ENCODE measurements around the gene PTRH1.

Gene PTRH1

DNA sequence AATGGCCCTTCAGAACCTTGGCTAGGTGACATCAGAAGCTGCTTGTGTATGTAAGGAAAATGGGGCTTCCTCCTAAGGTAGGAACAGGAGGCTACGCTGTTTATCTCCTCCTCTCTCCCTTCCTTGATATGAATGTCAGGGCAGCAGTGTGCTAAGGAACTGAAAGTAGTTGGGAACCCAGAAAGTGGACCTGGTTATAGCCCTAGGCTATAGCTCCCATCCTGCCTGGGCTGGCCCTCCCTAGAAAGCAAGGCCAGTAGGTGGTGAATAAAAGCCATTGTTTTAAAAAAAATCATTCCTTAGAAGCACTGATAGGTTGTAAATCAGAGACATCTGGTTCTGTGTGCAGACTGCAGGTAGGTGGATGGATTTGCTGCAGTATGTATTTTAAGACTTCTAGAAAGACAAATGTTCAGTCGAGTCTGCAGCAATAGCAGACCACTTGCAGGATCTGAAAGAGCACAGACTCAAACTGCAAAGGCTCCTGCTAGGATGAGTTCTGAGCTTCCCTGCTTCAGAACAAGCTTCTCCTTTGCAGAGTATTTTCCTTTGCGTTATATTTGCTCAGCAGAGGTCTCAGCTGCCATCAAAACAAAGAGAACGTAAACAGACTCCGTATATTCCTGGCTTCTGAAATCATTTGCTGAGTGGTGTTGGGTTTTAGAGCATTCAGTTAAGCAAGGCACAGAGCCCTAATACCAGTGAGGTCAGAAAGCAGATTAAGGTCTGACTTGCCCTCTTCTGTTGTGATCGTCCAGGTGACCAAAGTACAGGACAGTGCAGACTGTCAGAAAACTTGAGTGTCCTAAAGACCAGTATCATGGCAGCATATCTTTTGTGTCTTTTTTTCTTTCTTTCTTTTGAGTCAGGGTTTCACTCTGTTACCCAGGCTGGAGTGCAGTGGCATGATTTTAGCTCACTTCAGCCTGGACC lies 28.7 kb downstream of the PTRH1 start:
- DNase-seq (ENCODE audit: low read depth): no peak
- TF ChIP-seq, protein P1, sequence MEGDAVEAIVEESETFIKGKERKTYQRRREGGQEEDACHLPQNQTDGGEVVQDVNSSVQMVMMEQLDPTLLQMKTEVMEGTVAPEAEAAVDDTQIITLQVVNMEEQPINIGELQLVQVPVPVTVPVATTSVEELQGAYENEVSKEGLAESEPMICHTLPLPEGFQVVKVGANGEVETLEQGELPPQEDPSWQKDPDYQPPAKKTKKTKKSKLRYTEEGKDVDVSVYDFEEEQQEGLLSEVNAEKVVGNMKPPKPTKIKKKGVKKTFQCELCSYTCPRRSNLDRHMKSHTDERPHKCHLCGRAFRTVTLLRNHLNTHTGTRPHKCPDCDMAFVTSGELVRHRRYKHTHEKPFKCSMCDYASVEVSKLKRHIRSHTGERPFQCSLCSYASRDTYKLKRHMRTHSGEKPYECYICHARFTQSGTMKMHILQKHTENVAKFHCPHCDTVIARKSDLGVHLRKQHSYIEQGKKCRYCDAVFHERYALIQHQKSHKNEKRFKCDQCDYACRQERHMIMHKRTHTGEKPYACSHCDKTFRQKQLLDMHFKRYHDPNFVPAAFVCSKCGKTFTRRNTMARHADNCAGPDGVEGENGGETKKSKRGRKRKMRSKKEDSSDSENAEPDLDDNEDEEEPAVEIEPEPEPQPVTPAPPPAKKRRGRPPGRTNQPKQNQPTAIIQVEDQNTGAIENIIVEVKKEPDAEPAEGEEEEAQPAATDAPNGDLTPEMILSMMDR (IDR thresholded peaks at IDR 0.05; ENCODE audit: low read depth, low read length, missing control alignments): no peak
- no peak overlapping the region for H3K4me3 ChIP-seq (ENCODE audit: low read depth, low read length)

DNA sequence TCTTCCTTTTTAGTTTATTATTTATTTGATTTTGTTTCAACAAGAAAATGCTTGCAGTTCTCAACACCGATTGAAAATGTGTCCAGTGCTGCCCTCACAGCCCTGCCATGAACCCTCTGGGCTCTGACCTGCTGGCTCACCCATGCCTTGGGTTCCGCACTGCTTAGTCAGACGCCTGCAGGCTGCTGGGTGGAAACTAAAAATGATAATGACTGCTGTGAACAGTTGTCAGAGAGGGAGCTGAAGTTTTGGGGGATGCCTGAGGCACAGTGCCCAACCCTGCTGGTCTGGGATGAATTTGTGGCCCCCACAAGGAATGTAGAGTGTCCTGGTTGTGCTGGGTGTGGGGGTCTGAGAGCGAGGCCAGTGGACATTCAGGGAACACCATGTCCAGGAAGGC lies 30.9 kb downstream of the PTRH1 start:
- TF ChIP-seq, protein P1 (IDR thresholded peaks at IDR 0.05; ENCODE audit: low read depth, low read length, missing control alignments): no peak

DNA sequence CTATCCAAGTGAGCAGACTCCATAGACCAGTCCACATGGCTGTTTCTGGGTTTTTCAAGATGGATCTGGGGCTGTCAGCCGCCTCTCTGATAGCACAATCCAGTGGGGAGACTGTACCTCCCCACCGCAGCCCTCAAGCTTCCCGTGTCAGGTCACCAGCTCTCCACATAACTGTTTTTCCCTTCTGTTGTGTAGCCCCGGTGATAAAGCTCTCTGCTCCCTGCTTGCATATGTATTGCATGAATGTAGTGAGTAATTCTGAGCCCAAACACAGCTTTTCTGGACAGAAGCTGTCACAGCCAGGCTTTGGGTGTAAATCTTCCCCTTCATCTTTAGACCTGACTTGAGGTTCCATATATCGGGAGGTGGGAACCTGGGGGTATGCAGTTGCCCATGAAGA lies 31.7 kb downstream of the PTRH1 start:
- DNase-seq (ENCODE audit: low read depth): no peak
- no peak overlapping the region for H3K4me3 ChIP-seq (ENCODE audit: low read depth, low read length)
- TF ChIP-seq, protein P1 (IDR thresholded peaks at IDR 0.05; ENCODE audit: low read depth, low read length, missing control alignments): no peak

More for the DNA sequence above, 30.9 kb downstream of the PTRH1 start:
- no peak overlapping the region for H3K4me3 ChIP-seq (ENCODE audit: low read depth, low read length)
- DNase-seq (ENCODE audit: low read depth): no peak

DNA sequence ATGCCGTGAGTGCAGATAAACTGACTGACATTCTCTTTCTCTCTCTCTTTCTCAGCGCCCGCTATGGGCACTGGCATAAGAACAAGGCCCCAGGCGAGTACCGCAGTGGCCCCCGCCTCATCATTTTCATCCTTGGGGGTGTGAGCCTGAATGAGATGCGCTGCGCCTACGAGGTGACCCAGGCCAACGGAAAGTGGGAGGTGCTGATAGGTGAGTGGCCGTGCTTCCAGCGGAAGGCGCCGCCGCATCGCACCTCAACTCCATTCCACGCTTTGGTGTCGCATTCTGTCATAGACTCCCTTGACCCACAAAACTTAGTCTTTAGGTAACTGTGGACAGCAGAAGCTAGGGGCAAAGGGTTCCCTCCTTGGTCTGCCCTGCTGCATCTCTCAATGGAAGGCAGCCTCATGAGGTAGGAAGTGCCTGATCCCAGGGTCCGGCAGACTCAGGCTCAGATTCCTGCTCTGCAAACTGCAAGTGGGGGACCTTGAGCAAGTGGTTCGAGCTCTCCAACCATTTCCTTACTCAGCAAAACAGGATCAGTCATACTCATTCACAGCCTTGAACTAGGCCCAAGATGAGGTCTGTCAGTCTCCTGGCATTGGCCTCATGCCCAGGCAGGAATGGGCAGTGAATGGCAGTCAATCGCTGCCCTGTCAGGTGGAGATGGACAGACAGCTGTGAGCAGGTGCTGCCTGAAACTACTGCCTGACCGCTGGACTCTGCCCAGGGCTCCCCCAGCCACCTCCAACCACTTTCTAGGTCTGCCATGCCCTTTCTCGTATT lies 32.9 kb downstream of the PTRH1 start:
- DNase-seq (ENCODE audit: low read depth): no peak

DNA sequence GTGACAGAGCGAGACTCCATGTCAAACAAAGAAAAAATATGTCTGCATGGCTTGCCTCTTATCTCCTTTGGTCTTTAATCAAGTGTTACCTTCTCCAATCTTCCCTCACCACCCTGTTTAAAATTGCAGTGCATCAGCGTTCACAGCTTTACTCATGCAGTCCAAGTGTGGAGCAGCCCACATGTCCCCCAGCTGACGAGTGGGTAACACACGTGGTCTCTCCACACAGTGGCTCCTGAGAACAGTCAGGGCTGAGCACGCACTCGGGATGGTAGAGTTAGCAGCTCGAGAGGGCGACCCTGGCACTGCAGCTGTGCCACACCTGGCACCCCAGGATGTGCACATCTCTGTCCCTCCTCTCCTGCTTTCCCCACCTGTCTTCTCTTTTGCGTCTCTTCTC lies 34.6 kb downstream of the PTRH1 start:
- DNase-seq (ENCODE audit: low read depth): no peak
- TF ChIP-seq, protein P1 (IDR thresholded peaks at IDR 0.05; ENCODE audit: low read depth, low read length, missing control alignments): no peak
- no peak overlapping the region for H3K4me3 ChIP-seq (ENCODE audit: low read depth, low read length)

More for the DNA sequence above, 32.9 kb downstream of the PTRH1 start:
- TF ChIP-seq, protein P1 (IDR thresholded peaks at IDR 0.05; ENCODE audit: low read depth, low read length, missing control alignments): no peak
- H3K4me3 ChIP-seq (ENCODE audit: low read depth, low read length): no peak overlapping the region

DNA sequence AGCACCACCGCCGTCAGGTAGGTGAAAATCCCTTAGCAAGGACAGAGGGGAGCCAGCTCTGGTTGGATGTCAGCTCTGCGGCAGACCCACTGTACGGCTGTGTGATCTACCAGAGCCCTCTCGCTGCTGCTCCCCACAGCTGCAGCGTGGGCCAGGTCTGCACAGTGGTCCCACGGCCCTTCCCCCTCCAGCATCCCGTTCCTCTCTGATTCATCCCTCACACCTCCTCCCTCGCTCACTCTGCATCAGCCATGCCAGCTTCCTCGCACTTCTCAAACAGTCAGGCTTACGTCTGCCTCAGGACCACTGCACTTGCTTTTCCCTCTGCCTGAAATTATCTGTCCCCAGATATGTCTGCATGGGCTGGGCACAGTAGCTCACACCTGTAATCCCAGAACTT lies 35.2 kb downstream of the PTRH1 start:
- no peak for DNase-seq (ENCODE audit: low read depth)
- TF ChIP-seq, protein P1 (IDR thresholded peaks at IDR 0.05; ENCODE audit: low read depth, low read length, missing control alignments): no peak
- no peak overlapping the region for H3K4me3 ChIP-seq (ENCODE audit: low read depth, low read length)

All from GM12864 (cell line).